Left hindlimb (tissue), 1 donor: ENCODE data around the gene ESAM.
"Not testable (repeated sequence)": the region's sequence is repeated elsewhere in the genome, so short reads cannot be mapped to it uniquely, and the experiment has no call there.

Source experiments
- DNase-seq: peaks from one replicate; pipeline ENCODE4 v3.0.0-alpha.2; 2018

The ESAM gene

GRCh38 chr11:124762105-124762623 is at the start of gene ESAM:
TSS of gene ESAM (minus strand) at chr11:124762290. CDS start at chr11:124762154, 136 bp downstream.
- peak; percentile 33 for DNase-seq

- no peak for DNase-seq
Observed at GRCh38 chr11:124811399-124812125, 49.5 kb upstream of the ESAM start.

- DNase-seq, result no peak
Observed at GRCh38 chr11:124807660-124808270, 45.7 kb upstream of the ESAM start.

- DNase-seq, result no peak
Observed at GRCh38 chr11:124807201-124807600, 45.1 kb upstream of the ESAM start.

GRCh38 chr11:124804884-124805283 is 42.8 kb upstream of the ESAM start:
- no peak for DNase-seq

- DNase-seq, result no peak
Observed at GRCh38 chr11:124801636-124802312, 39.7 kb upstream of the ESAM start.

GRCh38 chr11:124801014-124801413 is 38.9 kb upstream of the ESAM start:
- DNase-seq, result no peak

GRCh38 chr11:124800226-124800929 is 38.3 kb upstream of the ESAM start, which contains the start of gene MSANTD2:
TSS of gene MSANTD2 (minus strand) at chr11:124800406. CDS start at chr11:124800380, 26 bp downstream.
- peak; percentile 94 for DNase-seq

GRCh38 chr11:124799348-124800225 is 37.5 kb upstream of the ESAM start:
- peak; percentile 57 for DNase-seq

GRCh38 chr11:124798991-124799347 is 36.9 kb upstream of the ESAM start:
- DNase-seq, result peak; percentile 57

- DNase-seq, result no peak
Observed at GRCh38 chr11:124796312-124796711, 34.2 kb upstream of the ESAM start.

GRCh38 chr11:124793466-124794278 is 31.6 kb upstream of the ESAM start:
- no peak for DNase-seq

GRCh38 chr11:124791626-124792341 is 29.7 kb upstream of the ESAM start:
- DNase-seq, result no peak

- no peak for DNase-seq
Observed at GRCh38 chr11:124788521-124788920, 26.4 kb upstream of the ESAM start.

- DNase-seq, result no peak
Observed at GRCh38 chr11:124784051-124784450, 22.0 kb upstream of the ESAM start.

GRCh38 chr11:124783002-124783401 is 20.9 kb upstream of the ESAM start:
- DNase-seq, result no peak

GRCh38 chr11:124779568-124779967 is 17.5 kb upstream of the ESAM start:
- DNase-seq, result no peak

GRCh38 chr11:124778281-124778680 is 16.2 kb upstream of the ESAM start:
- DNase-seq, result no peak

GRCh38 chr11:124776865-124777645 is 15.0 kb upstream of the ESAM start:
- no peak for DNase-seq

GRCh38 chr11:124770959-124771358 is 8.9 kb upstream of the ESAM start:
- not testable (repeated sequence) for DNase-seq
